ENCODE data around the gene CCDC192. TPM values are rescaled to one million over a fixed set of nuclear protein-coding genes. Genes with fewer than 3 reads are reported as not detected.

The CCDC192 gene
- total and polyA plus RNA-seq, 2 experiments from 2014 or later, result 0.40 TPM; not detected in 1

DNA sequence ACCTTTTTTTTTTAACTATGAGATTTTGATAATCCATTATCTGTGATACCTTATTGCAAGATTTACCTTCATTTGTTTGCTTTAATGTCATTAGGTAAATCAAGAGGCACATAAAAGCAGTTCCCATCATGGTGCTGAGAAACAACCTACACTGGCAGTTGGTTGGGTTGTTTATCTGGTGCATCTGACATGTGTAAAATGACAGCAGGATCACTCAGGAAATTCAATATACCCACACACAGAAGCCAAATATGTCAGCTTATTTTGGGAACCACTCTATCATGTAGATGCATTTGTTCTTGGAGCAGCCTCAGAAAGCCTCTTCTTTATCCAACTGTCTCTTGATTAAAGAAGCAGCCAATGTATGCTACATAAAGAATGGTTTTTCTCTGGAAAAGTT lies 7.8 kb upstream of the CCDC192 start:
- Mint-ChIP-seq H3K4me3 (no peak overlapping the region), H3K27me3 (ENCODE audit: insufficient read depth, low read depth, poor library complexity) (no peaks in the 10 kb centered on the region), H3K36me3 (ENCODE audit: low read depth) (no peaks in the 10 kb centered on the region), H3K9me3 (no peaks in the 10 kb centered on the region), H3K4me1 (no peaks in the 10 kb centered on the region), H3K27ac (no peak overlapping the region)
- H3K4me2 ChIP-seq, result no peak overlapping the region
- TF ChIP-seq, protein P1, sequence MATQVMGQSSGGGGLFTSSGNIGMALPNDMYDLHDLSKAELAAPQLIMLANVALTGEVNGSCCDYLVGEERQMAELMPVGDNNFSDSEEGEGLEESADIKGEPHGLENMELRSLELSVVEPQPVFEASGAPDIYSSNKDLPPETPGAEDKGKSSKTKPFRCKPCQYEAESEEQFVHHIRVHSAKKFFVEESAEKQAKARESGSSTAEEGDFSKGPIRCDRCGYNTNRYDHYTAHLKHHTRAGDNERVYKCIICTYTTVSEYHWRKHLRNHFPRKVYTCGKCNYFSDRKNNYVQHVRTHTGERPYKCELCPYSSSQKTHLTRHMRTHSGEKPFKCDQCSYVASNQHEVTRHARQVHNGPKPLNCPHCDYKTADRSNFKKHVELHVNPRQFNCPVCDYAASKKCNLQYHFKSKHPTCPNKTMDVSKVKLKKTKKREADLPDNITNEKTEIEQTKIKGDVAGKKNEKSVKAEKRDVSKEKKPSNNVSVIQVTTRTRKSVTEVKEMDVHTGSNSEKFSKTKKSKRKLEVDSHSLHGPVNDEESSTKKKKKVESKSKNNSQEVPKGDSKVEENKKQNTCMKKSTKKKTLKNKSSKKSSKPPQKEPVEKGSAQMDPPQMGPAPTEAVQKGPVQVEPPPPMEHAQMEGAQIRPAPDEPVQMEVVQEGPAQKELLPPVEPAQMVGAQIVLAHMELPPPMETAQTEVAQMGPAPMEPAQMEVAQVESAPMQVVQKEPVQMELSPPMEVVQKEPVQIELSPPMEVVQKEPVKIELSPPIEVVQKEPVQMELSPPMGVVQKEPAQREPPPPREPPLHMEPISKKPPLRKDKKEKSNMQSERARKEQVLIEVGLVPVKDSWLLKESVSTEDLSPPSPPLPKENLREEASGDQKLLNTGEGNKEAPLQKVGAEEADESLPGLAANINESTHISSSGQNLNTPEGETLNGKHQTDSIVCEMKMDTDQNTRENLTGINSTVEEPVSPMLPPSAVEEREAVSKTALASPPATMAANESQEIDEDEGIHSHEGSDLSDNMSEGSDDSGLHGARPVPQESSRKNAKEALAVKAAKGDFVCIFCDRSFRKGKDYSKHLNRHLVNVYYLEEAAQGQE (IDR thresholded peaks at IDR 0.05; ENCODE audit: unreplicated experiment), result no peak
- TF ChIP-seq CREB1 (CRISPR knock-in tag; IDR thresholded peaks at IDR 0.05; ENCODE audit: low read depth) (no peak), ETS1 (IDR thresholded peaks at IDR 0.05) (no peak), ZNF114 (CRISPR knock-in tag; IDR thresholded peaks at IDR 0.05) (no peak), POLR2AphosphoS5 (IDR thresholded peaks at IDR 0.05; ENCODE audit: low read depth) (no peak), CTCF (conservative IDR thresholded peaks at IDR 0.05; ENCODE audit: low read depth in 2 of 2) (no peak), EZH2phosphoT487 (IDR thresholded peaks at IDR 0.05; ENCODE audit: unreplicated experiment) (no peak), NANOG (IDR thresholded peaks at IDR 0.05; ENCODE audit: borderline replicate concordance) (no peak), JUNB (IDR thresholded peaks at IDR 0.05; ENCODE audit: unreplicated experiment) (no peak), EZH2 (IDR thresholded peaks at IDR 0.05; ENCODE audit: low read depth, unreplicated experiment) (no peak), STAT1 (IDR thresholded peaks at IDR 0.05; ENCODE audit: unreplicated experiment) (no peak), ZNF331 (CRISPR knock-in tag; IDR thresholded peaks at IDR 0.05; ENCODE audit: low read depth) (no peak), ZNF462 (CRISPR knock-in tag; IDR thresholded peaks at IDR 0.05) (no peak)
- no peaks in the 10 kb centered on the region for H3K27me3 ChIP-seq (ENCODE audit: insufficient read depth)
- H3K4me3 ChIP-seq, result no peak overlapping the region
- H3K79me2 ChIP-seq (replicated peaks; ENCODE audit: insufficient read depth), result no peaks in the 10 kb centered on the region
- H3F3A ChIP-seq (replicated peaks; ENCODE audit: low read depth), result no peaks in the 10 kb centered on the region
- no peak overlapping the region for H2AFZ ChIP-seq
- no peak for DNase-seq (ENCODE audit: low spot score)
- H3K36me3 ChIP-seq (ENCODE audit: insufficient read depth), result no peaks in the 10 kb centered on the region
- no peaks in the 10 kb centered on the region for H4K20me1 ChIP-seq (replicated peaks; ENCODE audit: insufficient read depth)
- H3K4me1 ChIP-seq (ENCODE audit: insufficient read depth), result no peaks in the 10 kb centered on the region
- no peak for ATAC-seq
- no peak overlapping the region for H3K27ac ChIP-seq (ENCODE audit: low read depth)
- no peaks in the 10 kb centered on the region; the same call in 1 of the 2 replicates for H3K9me2 ChIP-seq (ENCODE audit: insufficient read depth)
